Neutrophil (primary cell): ENCODE results near the gene RNASEH2C.

Source experiments
- H3K27ac ChIP-seq: fragments of 200-600 bp; sonication (generic); 2 replicates; pipeline ENCODE4 v1.5.1; 2016; ENCODE audit warnings: mild to moderate bottlenecking, moderate library complexity
- H3K27me3 ChIP-seq: fragments of 200-600 bp; sonication (generic); 2 replicates; pipeline ENCODE4 v1.6.0; 2016; ENCODE audit warnings: mild to moderate bottlenecking
- H3K36me3 ChIP-seq: fragments of 200-600 bp; sonication (generic); 2 replicates; pipeline ENCODE4 v1.5.1; 2017
- H3K4me1 ChIP-seq, 2 experiments: fragments of 200-600 bp in 1 of 2; sonication (generic) in 1 of 2; 1 replicate in 1 of 2; 2 replicates in 1 of 2; pipeline versions ENCODE4 v1.5.1 to v1.6.1; 2013 to 2016; ENCODE audit warnings: low read depth in 1 of 2, low read length in 1 of 2, mild to moderate bottlenecking in 1 of 2, moderate library complexity in 1 of 2; ENCODE audit not compliant: control insufficient read depth in 1 of 2, insufficient read depth in 1 of 2
- H3K4me3 ChIP-seq, 2 experiments: fragments of 200-600 bp in 1 of 2; sonication (generic) in 1 of 2; 1 replicate in 1 of 2; 2 replicates in 1 of 2; pipeline ENCODE4 v1.5.1; 2013 to 2016; ENCODE audit warnings: low read depth in 1 of 2, low read length in 1 of 2, mild to moderate bottlenecking in 1 of 2, moderate library complexity in 1 of 2
- H3K9me3 ChIP-seq: fragments of 200-600 bp; sonication (generic); 2 replicates; pipeline ENCODE4 v1.5.1; 2016
- CTCF ChIP-seq: fragments of 200-600 bp; sonication (generic); IDR thresholded peaks from 2 replicates; pipeline ENCODE4 v1.5.1; 2016; ENCODE audit warnings: antibody characterized with exemption

RNASEH2C gene

GRCh38 chr11:65716774-65717405, 3.7 kb downstream of the RNASEH2C start:
- Histone ChIP-seq H3K36me3 (peaks cover 69% of the 10 kb centered on the region), H3K9me3 (no peaks in the 10 kb centered on the region), H3K27ac (peak overlapping the region; percentile 89), H3K27me3 (no peaks in the 10 kb centered on the region), H3K4me1 (peaks cover 31 to 33% of the 10 kb centered on the region in 2 experiments), H3K4me3 (no peak overlapping the region)
- TF ChIP-seq CTCF, result no peak

GRCh38 chr11:65716302-65716701, 4.3 kb downstream of the RNASEH2C start:
- no peak overlapping the region for H3K4me3 ChIP-seq
- peak overlapping the region; percentile 23 for H3K27ac ChIP-seq
- H3K9me3 ChIP-seq, result no peaks in the 10 kb centered on the region
- H3K36me3 ChIP-seq, result peaks cover 72% of the 10 kb centered on the region
- no peaks in the 10 kb centered on the region for H3K27me3 ChIP-seq
- H3K4me1 ChIP-seq, result peaks cover 33 to 34% of the 10 kb centered on the region in 2 experiments
- no peak for TF ChIP-seq CTCF

- Histone ChIP-seq H3K36me3 (peaks cover 72% of the 10 kb centered on the region), H3K9me3 (no peaks in the 10 kb centered on the region), H3K27ac (no peak overlapping the region), H3K27me3 (no peaks in the 10 kb centered on the region), H3K4me3 (no peak overlapping the region), H3K4me1 (peaks cover 28 to 30% of the 10 kb centered on the region in 2 experiments)
- no peak for TF ChIP-seq CTCF
Observed at GRCh38 chr11:65714433-65714832, 6.2 kb downstream of the RNASEH2C start.

- H3K4me3 ChIP-seq, result peak overlapping the region in 1 of 2 experiments; percentile 99
- peak overlapping the region; percentile 99 for H3K27ac ChIP-seq
- no peaks in the 10 kb centered on the region for H3K27me3 ChIP-seq
- H3K4me1 ChIP-seq, result peaks cover 17 to 19% of the 10 kb centered on the region in 2 experiments
- TF ChIP-seq CTCF, result no peak
- no peaks in the 10 kb centered on the region for H3K9me3 ChIP-seq
- peaks cover 62% of the 10 kb centered on the region for H3K36me3 ChIP-seq
Observed at GRCh38 chr11:65713212-65713969, 7.2 kb downstream of the RNASEH2C start.

GRCh38 chr11:65712633-65713076, 7.9 kb downstream of the RNASEH2C start:
- H3K27ac ChIP-seq, result peak overlapping the region; percentile 99
- H3K27me3 ChIP-seq, result no peaks in the 10 kb centered on the region
- H3K4me3 ChIP-seq, result peak overlapping the region; percentile 99
- TF ChIP-seq CTCF, result no peak
- no peaks in the 10 kb centered on the region for H3K9me3 ChIP-seq
- H3K4me1 ChIP-seq, result peaks cover 15% of the 10 kb centered on the region in 2 experiments
- H3K36me3 ChIP-seq, result peaks cover 54% of the 10 kb centered on the region
